Fibroblast of lung (primary cell): ENCODE measurements around the gene SMIM9.

ENCODE experiments used
- CTCF ChIP-seq, 2 donors: IDR thresholded peaks in 1 of 2; conservative IDR thresholded peaks in 1 of 2; 1 replicate in 1 of 2; 2 replicates in 1 of 2; pipeline ENCODE4 v1.5.1; 2011 to 2012; ENCODE audit warnings: low read length in 2 of 2, control low read depth in 1 of 2, inconsistent platforms in 1 of 2, low read depth in 1 of 2, mild to moderate bottlenecking in 1 of 2
- EZH2 ChIP-seq: IDR thresholded peaks from 2 replicates; pipeline ENCODE4 v1.5.1; 2012; ENCODE audit warnings: low read length, control low read depth, mild to moderate bottlenecking; ENCODE audit errors: missing control alignments

- TF ChIP-seq CTCF (conservative IDR thresholded peaks at IDR 0.05 in 1 of 2, IDR thresholded peaks at IDR 0.05 in 1 of 2; ENCODE audit: low read depth in 1 of 2, low read length in 2 of 2) = no peak
- TF ChIP-seq EZH2 = no peak
Measured at GRCh38 chrX:154791939-154792338, 42.5 kb downstream of the SMIM9 start.
